Mammary epithelial cell (primary cell): ENCODE results near the gene CXADR.

Source experiments
- CTCF ChIP-seq, 2 donors: IDR thresholded peaks in 1 of 2; conservative IDR thresholded peaks in 1 of 2; 2 replicates each; pipeline ENCODE4 v1.5.1; 2011 to 2012; ENCODE audit warnings: inconsistent platforms in 2 of 2, low read length in 2 of 2, mild to moderate bottlenecking in 2 of 2, control low read depth in 1 of 2, low read depth in 1 of 2; ENCODE audit not compliant: insufficient read depth in 1 of 2; ENCODE audit errors: extremely low read depth in 1 of 2
- EZH2 ChIP-seq: IDR thresholded peaks from 2 replicates; pipeline ENCODE4 v1.6.1; 2012; ENCODE audit warnings: low read length, inconsistent platforms, borderline replicate concordance

DNA sequence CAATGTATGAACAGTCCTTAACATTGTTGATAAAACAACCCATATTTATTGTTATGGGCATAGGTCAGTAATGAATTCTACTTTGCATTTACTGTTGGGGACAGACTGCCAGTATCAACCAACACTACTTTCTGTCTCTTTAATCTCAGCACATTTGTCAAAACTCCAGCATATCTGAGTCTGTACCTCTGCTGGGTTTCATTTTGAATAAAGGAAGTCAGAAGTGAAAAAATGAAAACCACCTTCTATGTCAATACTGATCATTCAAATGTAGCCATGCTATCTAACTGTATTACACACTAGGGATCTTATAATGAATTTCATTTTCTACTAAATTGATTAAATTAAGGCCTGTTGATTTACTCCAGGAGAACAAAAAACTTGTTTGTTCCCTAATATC is 24.2 kb upstream of the CXADR start:
- no peak for TF ChIP-seq CTCF (conservative IDR thresholded peaks at IDR 0.05 in 1 of 2, IDR thresholded peaks at IDR 0.05 in 1 of 2; ENCODE audit: extremely low read depth in 1 of 2, insufficient read depth in 1 of 2, low read depth in 1 of 2, low read length in 2 of 2)
- TF ChIP-seq EZH2 = no peak
